PFSK-1 (cell line): ENCODE data around the gene ACOX3.

Experiments used
- POLR2AphosphoS5 ChIP-seq: IDR thresholded peaks from 2 replicates; pipeline ENCODE4 v1.6.1; 2012; ENCODE audit warnings: low read depth, mild to moderate bottlenecking, control low read depth, low read length, moderate library complexity
- TAF1 ChIP-seq: IDR thresholded peaks from 2 replicates; pipeline ENCODE4 v1.6.1; 2012; ENCODE audit warnings: low read length, control low read depth, borderline replicate concordance; ENCODE audit not compliant: insufficient read depth

DNA sequence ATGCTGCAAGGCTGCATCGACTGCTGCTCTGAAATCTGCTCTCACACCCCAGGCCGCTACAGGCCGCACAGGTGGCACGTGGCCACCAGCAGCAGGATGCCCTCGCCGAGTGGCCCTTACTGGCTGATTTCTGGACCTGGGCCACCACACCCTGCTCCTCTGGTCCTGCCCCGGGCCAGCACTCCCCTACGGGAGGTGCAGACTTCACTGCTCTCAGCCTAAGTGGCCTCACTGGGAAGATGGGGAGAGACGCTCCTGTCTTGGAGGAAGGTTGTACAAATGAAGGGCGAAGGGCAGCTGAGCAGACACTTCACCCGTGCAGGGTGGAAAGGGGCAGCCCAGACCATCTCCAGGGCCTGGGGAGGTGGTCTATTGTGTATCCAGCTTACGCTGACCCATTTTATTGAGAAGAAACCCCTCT is 72.5 kb downstream of the ACOX3 start:
- TF ChIP-seq TAF1: no peak
- TF ChIP-seq POLR2AphosphoS5: no peak
